HepG2 (cell line): ENCODE data around the gene RABIF. TPM values are rescaled to one million over a fixed set of nuclear protein-coding genes. Genes with fewer than 3 reads are reported as not detected.

ENCODE experiments used
- ATAC-seq: fragments of 200-7000 bp; cut with Tn5 transposase; 3 replicates; pipeline ENCODE4 v1.9.1; 2020; ENCODE audit warnings: mild to moderate bottlenecking, moderate library complexity
- BruUV-seq: library from RNA; stranded (reverse); fragments of 400-500 nt; replicated peaks from 2 replicates; lab custom pipeline; 2021; lab: Mats Ljungman, UMichigan
- CTCF ChIA-PET: fragments of 300-600 bp; formaldehyde crosslinking; extraction: SDS; loops from one replicate; lab custom pipeline; 2021; ENCODE audit warnings: low total read pairs, inconsistent platforms, low intra/inter-chr PET ratio; lab: Yijun Ruan, JAX
- POLR2A ChIA-PET: fragments of 350-600 bp; sonication (Branson Sonifier 250); formaldehyde crosslinking; loops from one replicate; lab custom pipeline; 2020; ENCODE audit warnings: antibody characterized with exemption, inconsistent platforms; lab: Yijun Ruan, JAX
- DNase-seq: peaks from one replicate; pipeline ENCODE4 v3.0.0-alpha.2; 2015; ENCODE audit warnings: low spot score
- FAIRE-seq: peaks from 3 replicates; lab custom pipeline; 2011; peaks lifted over from hg19 to GRCh38; lab: Jason Lieb, UNC
- H2AFZ ChIP-seq: one replicate; pipeline ENCODE4 v1.6.1; 2011; ENCODE audit warnings: low read length, inconsistent platforms
- H3K27ac ChIP-seq: fragments of 300-600 bp; 3 replicates; pipeline ENCODE4 v1.8.0; 2011; ENCODE audit warnings: mixed run types, mild to moderate bottlenecking, mixed read lengths, low read length, inconsistent platforms; ENCODE audit not compliant: insufficient read depth; ENCODE audit errors: extremely low read length
- H3K27me3 ChIP-seq, 2 experiments: fragments of 200-600 bp in 1 of 2; 2 replicates in 1 of 2; 3 replicates in 1 of 2; pipeline versions ENCODE4 v1.6.0 to v1.8.0; 2011; ENCODE audit warnings: low read length in 2 of 2, mild to moderate bottlenecking in 2 of 2, moderate library complexity in 2 of 2, inconsistent platforms in 1 of 2; ENCODE audit not compliant: insufficient read depth in 2 of 2, control insufficient read depth in 1 of 2
- H3K36me3 ChIP-seq, 2 experiments: fragments of 200-600 bp in 1 of 2; replicated peaks in 1 of 2; 2 replicates in 1 of 2; 3 replicates in 1 of 2; pipeline versions ENCODE4 v1.5.1 to v1.8.0; 2011; ENCODE audit warnings: low read length in 2 of 2, inconsistent platforms in 1 of 2; ENCODE audit not compliant: insufficient read depth in 2 of 2, control insufficient read depth in 1 of 2
- H3K4me1 ChIP-seq: 2 replicates; pipeline ENCODE4 v1.5.1; 2012; ENCODE audit warnings: low read length, inconsistent platforms; ENCODE audit not compliant: insufficient read depth
- H3K4me2 ChIP-seq: 2 replicates; pipeline ENCODE4 v1.6.0; 2011; ENCODE audit warnings: low read depth, low read length, inconsistent platforms
- H3K4me3 ChIP-seq, 3 experiments: fragments of 200-600 bp in 1 of 3; sonication (generic), shearing (Covaris generic) in 1 of 3; replicated peaks in 1 of 3; 2 replicates each; pipeline ENCODE4 v1.5.1; 2011 to 2016; ENCODE audit warnings: low read length in 3 of 3, inconsistent platforms in 2 of 3, low read depth in 2 of 3, mild to moderate bottlenecking in 2 of 3, control low read depth in 1 of 3, mixed read lengths in 1 of 3; ENCODE audit not compliant: insufficient read depth in 1 of 3
- H3K79me2 ChIP-seq: one replicate; pipeline ENCODE4 v1.6.1; 2011; ENCODE audit warnings: low read length, inconsistent platforms; ENCODE audit not compliant: insufficient read depth
- H3K9ac ChIP-seq: 2 replicates; pipeline ENCODE4 v1.6.0; 2011; ENCODE audit warnings: mild to moderate bottlenecking, low read depth, low read length, inconsistent platforms; ENCODE audit not compliant: insufficient read depth
- H3K9me3 ChIP-seq: 2 replicates; pipeline ENCODE4 v1.5.1; 2012; ENCODE audit warnings: mild to moderate bottlenecking, low read length
- H4K20me1 ChIP-seq: 2 replicates; pipeline ENCODE4 v1.6.0; 2011; ENCODE audit warnings: inconsistent platforms, mild to moderate bottlenecking, low read length, moderate library complexity; ENCODE audit not compliant: insufficient read depth
- ERF ChIP-seq: IDR thresholded peaks from 2 replicates; pipeline ENCODE4 v1.6.1; 2018; ENCODE audit warnings: missing biosample characterization, missing genetic modification reagents
- NCOA5 ChIP-seq: sonication (generic); formaldehyde crosslinking; IDR thresholded peaks from 2 replicates; pipeline ENCODE4 v1.4.0; 2020; ENCODE audit warnings: missing genetic modification reagents
- SCMH1 ChIP-seq: sonication (generic); formaldehyde crosslinking; IDR thresholded peaks from 2 replicates; pipeline ENCODE4 v1.9.0; 2021; ENCODE audit warnings: missing genetic modification reagents, mild to moderate bottlenecking, borderline replicate concordance
- SPEN ChIP-seq: sonication (generic); formaldehyde crosslinking; IDR thresholded peaks from 2 replicates; pipeline ENCODE4 v1.5.1; 2020; ENCODE audit warnings: low read depth, mild to moderate bottlenecking, missing genetic modification reagents
- TOE1 ChIP-seq: sonication (generic); formaldehyde crosslinking; IDR thresholded peaks from 2 replicates; pipeline ENCODE4 v1.4.0; 2020; ENCODE audit warnings: mild to moderate bottlenecking, missing genetic modification reagents
- ZSCAN31 ChIP-seq: sonication (generic); formaldehyde crosslinking; IDR thresholded peaks from 2 replicates; pipeline ENCODE4 v1.5.0; 2020; ENCODE audit warnings: low read depth, mild to moderate bottlenecking, missing genetic modification reagents
- WGBS: methylation state at CpG from one replicate; pipeline ENCODE4 v1.1.6; 2017; ENCODE audit warnings: low lambda C conversion rate; 5-methylcytosine and 5-hydroxymethylcytosine counted together
- in situ Hi-C: cut with HindIII; loops from 2 replicates; pipeline ENCODE4 v1.10.0; 2017; ENCODE audit warnings: low pct_unique_long_range_greater_than_20kb; ENCODE audit not compliant: extremely low pct_ligation_motif_present
- intact Hi-C: fragments of 100-400 bp; cut with micrococcal nuclease; formaldehyde crosslinking; loops from one replicate; pipeline ENCODE4 v1.10.0; 2022; ENCODE audit not compliant: unreplicated experiment
- polyA plus RNA-seq, 8 experiments: library from polyadenylated mRNA; depleted of rRNA in 3 of 8; stranded (reverse) in 7 of 8; unstranded in 1 of 8; fragments of >200 nt; fragmentation: Illumina TruSeq in 4 of 8; extraction: Trizol in 4 of 8; gene quantifications; 2 replicates each; pipeline versions ENCODE4 v1.2.1 to v1.2.3, GENCODE V29; 2011 to 2016; ENCODE audit warnings: low read depth in 4 of 8, missing spikeins in 1 of 8, mixed read lengths in 1 of 8; ENCODE audit not compliant: insufficient read depth in 1 of 8
- total RNA-seq, 5 experiments: library from RNA; depleted of rRNA; stranded (reverse); fragments of >200 nt; fragmentation: Illumina TruSeq; extraction: Trizol; gene quantifications; 2 replicates each; pipeline ENCODE4 v1.2.3, GENCODE V29; 2016; ENCODE audit warnings: low read depth in 1 of 5
- TF ChIP-seq, protein P1 (sequence below): sonication (generic); formaldehyde crosslinking; IDR thresholded peaks from 2 replicates; pipeline ENCODE4 v1.5.0; 2020; ENCODE audit warnings: mild to moderate bottlenecking, low read depth, missing genetic modification reagents, borderline replicate concordance
- TF ChIP-seq, protein P2 (sequence below): sonication (generic); formaldehyde crosslinking; IDR thresholded peaks from 2 replicates; pipeline ENCODE4 v1.8.0; 2022; ENCODE audit warnings: low read depth, missing genetic modification reagents

RABIF gene
- total and polyA plus RNA-seq, 2 of the 13 experiments (the other 11 are each of a cell fraction or from before 2014, with no cell fraction given): 7.6 to 8.3 TPM

DNA sequence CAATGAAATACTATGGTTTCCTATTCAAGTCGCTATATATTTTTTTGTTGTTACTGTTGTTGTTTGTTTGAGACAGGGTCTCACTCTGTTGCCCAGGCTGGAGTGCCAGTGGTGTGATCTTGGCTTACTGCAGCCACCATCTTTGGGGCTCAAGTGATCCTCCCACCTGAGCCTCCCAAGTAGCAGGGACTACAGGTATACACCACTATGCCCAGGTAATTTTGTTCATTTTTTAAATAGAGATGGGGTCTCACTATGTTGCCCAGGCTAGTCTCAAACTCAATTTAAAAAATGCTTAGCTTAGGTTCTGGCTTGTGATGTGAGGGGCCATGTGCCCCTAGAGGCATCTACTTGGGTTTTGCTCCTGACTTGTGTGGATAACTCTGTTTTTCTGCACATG is 9.8 kb downstream of the RABIF start:
- Histone ChIP-seq H3K9ac (no peak overlapping the region), H3K27ac (no peak overlapping the region), H3K9me3 (no peaks in the 10 kb centered on the region), H4K20me1 (no peaks in the 10 kb centered on the region), H3K36me3 (peaks cover 7 to 33% of the 10 kb centered on the region in 2 experiments; a peak in 4 of 5 replicates), H3K27me3 (no peaks in the 10 kb centered on the region), H3K4me3 (no peak overlapping the region), H3K4me1 (no peaks in the 10 kb centered on the region), H3K4me2 (no peak overlapping the region), H3K79me2 (no peaks in the 10 kb centered on the region), H2AFZ (no peak overlapping the region)
- BruUV-seq: no TSS peak
- WGBS: 98% methylated on average over 1 of the region's 1 CpG
- in situ Hi-C loops: no loop called here
- ChIA-PET CTCF (no interaction called here), POLR2A (interaction anchor here (1.2 kb wide), 1 partner anchor 18 kb away, joined by 4 read pairs; no protein-coding TSS in a partner anchor)
- FAIRE-seq (no peak), ATAC-seq (no peak), DNase-seq (no peak)
- no peak for TF ChIP-seq NCOA5
- TF ChIP-seq, protein P1, sequence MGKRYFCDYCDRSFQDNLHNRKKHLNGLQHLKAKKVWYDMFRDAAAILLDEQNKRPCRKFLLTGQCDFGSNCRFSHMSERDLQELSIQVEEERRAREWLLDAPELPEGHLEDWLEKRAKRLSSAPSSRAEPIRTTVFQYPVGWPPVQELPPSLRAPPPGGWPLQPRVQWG (CRISPR knock-in tag): no peak
- TF ChIP-seq SPEN (CRISPR knock-in tag): no peak
- no peak for TF ChIP-seq SCMH1 (CRISPR knock-in tag)
- TF ChIP-seq, protein P2, sequence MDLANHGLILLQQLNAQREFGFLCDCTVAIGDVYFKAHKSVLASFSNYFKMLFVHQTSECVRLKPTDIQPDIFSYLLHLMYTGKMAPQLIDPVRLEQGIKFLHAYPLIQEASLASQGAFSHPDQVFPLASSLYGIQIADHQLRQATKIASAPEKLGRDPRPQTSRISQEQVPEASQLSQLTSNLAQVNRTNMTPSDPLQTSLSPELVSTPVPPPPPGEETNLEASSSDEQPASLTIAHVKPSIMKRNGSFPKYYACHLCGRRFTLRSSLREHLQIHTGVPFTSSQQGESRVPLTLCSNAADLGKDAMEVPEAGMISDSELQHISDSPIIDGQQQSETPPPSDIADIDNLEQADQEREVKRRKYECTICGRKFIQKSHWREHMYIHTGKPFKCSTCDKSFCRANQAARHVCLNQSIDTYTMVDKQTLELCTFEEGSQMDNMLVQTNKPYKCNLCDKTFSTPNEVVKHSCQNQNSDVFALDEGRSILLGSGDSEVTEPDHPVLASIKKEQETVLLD (CRISPR knock-in tag): no peak
- no peak for TF ChIP-seq ZSCAN31 (CRISPR knock-in tag)
- TF ChIP-seq ERF: no peak
- TF ChIP-seq TOE1 (CRISPR knock-in tag): no peak
- intact Hi-C loops: no loop called here
